HL-60 (cell line): ENCODE measurements around the gene NEU4.

ENCODE experiments used
- DNase-seq, 2 experiments: peaks; one replicate each; pipeline ENCODE4 v3.0.0-alpha.2; 2010 to 2020; ENCODE audit warnings: low read depth in 1 of 2, low spot score in 1 of 2
- H3K27ac ChIP-seq: fragments of 250-450 bp; sonication (Bioruptor Pico); replicated peaks from 2 replicates; pipeline ENCODE4 v1.5.1; 2020; ENCODE audit warnings: mild to moderate bottlenecking, moderate library complexity
- H3K27me3 ChIP-seq: fragments of 250-450 bp; sonication (Bioruptor Pico); 2 replicates; pipeline ENCODE4 v1.5.1; 2021; ENCODE audit warnings: mild to moderate bottlenecking, moderate library complexity; ENCODE audit not compliant: insufficient read depth, poor library complexity, severe bottlenecking
- H3K4me3 ChIP-seq: replicated peaks from 2 replicates; pipeline ENCODE4 v1.5.1; 2011; ENCODE audit warnings: mild to moderate bottlenecking, control low read depth, low read length; ENCODE audit not compliant: insufficient read depth
- GABPA ChIP-seq: IDR thresholded peaks from 2 replicates; pipeline ENCODE4 v1.6.1; 2012; ENCODE audit warnings: low read depth
- POLR2AphosphoS5 ChIP-seq: IDR thresholded peaks from 2 replicates; pipeline ENCODE4 v1.6.1; 2012; ENCODE audit warnings: low read depth
- SPI1 ChIP-seq: IDR thresholded peaks from 2 replicates; pipeline ENCODE4 v1.6.1; 2012; ENCODE audit warnings: low read depth, mild to moderate bottlenecking, borderline replicate concordance
- TF ChIP-seq, protein P1 (sequence below): IDR thresholded peaks from 2 replicates; pipeline ENCODE4 v1.6.1; 2012; ENCODE audit warnings: low read depth; ENCODE audit not compliant: insufficient replicate concordance
- TF ChIP-seq, protein P2 (sequence below): IDR thresholded peaks from one replicate; pipeline ENCODE4 v1.5.1; 2011; ENCODE audit warnings: low read length, control low read depth, inconsistent platforms; ENCODE audit not compliant: insufficient read depth

Gene NEU4

DNA sequence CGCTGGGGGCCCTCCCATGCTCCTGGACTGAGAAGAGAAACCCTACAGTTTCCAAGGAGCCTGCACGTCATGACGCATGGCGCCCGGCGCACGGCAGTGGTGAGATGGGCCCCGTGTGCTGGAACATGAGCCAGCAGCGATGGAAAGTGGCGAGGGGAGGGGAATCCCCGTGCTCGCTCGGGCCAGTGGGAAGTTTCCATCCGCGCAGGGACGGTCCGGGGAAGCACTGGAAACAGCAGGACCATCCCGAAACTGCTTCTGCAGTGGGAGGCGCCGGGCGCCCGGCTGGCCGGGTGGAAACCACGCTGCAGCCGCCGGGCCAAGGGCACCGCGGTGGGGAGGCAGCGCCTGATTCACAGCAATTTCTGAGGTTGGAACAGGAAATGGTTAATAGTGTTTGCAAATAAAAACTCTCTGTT lies 54.6 kb downstream of the NEU4 start:
- no peak for TF ChIP-seq GABPA
- no peak for TF ChIP-seq POLR2AphosphoS5
- TF ChIP-seq, protein P1, sequence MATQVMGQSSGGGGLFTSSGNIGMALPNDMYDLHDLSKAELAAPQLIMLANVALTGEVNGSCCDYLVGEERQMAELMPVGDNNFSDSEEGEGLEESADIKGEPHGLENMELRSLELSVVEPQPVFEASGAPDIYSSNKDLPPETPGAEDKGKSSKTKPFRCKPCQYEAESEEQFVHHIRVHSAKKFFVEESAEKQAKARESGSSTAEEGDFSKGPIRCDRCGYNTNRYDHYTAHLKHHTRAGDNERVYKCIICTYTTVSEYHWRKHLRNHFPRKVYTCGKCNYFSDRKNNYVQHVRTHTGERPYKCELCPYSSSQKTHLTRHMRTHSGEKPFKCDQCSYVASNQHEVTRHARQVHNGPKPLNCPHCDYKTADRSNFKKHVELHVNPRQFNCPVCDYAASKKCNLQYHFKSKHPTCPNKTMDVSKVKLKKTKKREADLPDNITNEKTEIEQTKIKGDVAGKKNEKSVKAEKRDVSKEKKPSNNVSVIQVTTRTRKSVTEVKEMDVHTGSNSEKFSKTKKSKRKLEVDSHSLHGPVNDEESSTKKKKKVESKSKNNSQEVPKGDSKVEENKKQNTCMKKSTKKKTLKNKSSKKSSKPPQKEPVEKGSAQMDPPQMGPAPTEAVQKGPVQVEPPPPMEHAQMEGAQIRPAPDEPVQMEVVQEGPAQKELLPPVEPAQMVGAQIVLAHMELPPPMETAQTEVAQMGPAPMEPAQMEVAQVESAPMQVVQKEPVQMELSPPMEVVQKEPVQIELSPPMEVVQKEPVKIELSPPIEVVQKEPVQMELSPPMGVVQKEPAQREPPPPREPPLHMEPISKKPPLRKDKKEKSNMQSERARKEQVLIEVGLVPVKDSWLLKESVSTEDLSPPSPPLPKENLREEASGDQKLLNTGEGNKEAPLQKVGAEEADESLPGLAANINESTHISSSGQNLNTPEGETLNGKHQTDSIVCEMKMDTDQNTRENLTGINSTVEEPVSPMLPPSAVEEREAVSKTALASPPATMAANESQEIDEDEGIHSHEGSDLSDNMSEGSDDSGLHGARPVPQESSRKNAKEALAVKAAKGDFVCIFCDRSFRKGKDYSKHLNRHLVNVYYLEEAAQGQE: no peak
- TF ChIP-seq, protein P2, sequence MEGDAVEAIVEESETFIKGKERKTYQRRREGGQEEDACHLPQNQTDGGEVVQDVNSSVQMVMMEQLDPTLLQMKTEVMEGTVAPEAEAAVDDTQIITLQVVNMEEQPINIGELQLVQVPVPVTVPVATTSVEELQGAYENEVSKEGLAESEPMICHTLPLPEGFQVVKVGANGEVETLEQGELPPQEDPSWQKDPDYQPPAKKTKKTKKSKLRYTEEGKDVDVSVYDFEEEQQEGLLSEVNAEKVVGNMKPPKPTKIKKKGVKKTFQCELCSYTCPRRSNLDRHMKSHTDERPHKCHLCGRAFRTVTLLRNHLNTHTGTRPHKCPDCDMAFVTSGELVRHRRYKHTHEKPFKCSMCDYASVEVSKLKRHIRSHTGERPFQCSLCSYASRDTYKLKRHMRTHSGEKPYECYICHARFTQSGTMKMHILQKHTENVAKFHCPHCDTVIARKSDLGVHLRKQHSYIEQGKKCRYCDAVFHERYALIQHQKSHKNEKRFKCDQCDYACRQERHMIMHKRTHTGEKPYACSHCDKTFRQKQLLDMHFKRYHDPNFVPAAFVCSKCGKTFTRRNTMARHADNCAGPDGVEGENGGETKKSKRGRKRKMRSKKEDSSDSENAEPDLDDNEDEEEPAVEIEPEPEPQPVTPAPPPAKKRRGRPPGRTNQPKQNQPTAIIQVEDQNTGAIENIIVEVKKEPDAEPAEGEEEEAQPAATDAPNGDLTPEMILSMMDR: no peak
- Histone ChIP-seq H3K4me3 (no peak overlapping the region), H3K27ac (no peak overlapping the region), H3K27me3 (peaks cover 43% of the 10 kb centered on the region)
- DNase-seq: no peak

DNA sequence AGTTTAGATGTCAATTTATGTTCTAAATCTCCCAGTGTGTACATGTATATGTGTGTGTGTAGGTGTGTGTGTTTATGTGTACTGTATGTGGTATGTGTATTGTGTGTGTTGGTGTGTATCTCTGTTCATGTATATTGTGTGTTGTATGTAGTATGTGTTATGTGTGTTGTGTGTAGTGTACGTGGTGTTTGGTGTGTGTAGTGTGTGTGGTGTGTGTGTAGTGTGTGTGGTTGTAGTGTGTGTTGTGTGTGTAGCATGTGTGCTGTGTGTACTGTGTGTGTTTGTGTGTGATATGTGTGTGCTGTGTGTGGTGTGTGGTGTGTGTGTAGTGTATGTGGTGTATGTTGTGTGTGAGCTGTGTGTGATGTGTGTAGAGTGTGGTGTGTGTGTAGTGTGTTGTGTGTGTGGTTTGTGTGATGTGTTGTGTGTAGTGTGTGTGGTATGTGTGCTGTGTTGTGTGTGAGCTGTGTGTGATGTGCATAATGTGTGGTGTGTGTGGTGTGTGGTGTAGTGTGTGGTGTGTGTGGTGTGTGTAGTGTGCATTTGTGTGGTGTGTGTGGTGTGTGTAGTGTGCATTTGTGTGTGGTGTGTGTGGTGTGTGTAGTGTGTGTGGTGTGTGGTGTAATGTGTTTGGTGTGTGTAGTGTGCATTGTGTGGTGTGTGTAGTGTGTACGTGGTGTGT lies 55.3 kb downstream of the NEU4 start:
- no peak overlapping the region for H3K27ac ChIP-seq
- peaks cover 50% of the 10 kb centered on the region for H3K27me3 ChIP-seq
- H3K4me3 ChIP-seq: no peak overlapping the region
- TF ChIP-seq, protein P2: no peak
- TF ChIP-seq, protein P1: no peak
- no peak for TF ChIP-seq GABPA
- TF ChIP-seq SPI1: no peak
- TF ChIP-seq POLR2AphosphoS5: no peak
- DNase-seq: no peak

DNA sequence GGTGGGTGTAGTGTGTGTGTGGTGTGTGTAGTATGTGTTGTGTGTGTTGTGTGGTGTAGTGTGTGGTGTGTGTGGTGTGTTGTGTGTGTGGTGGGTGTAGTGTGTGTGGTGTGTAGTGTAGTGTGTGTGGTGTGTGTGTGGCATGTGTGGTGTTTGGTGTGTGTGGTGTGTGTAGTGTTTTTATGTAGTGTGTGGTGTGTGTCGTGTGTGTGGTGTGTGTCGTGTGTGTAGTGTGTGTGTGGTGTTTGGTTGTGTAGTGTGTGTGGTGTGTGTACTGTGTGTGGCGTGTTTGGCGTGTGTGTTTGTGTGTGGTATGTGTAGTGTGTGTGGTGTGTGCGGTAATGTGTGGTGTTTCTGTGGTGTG lies 55.8 kb downstream of the NEU4 start:
- H3K27ac ChIP-seq: no peak overlapping the region
- no peak overlapping the region for H3K4me3 ChIP-seq
- TF ChIP-seq GABPA (no peak), SPI1 (no peak)
- TF ChIP-seq, protein P2: no peak
- no peak for DNase-seq
- H3K27me3 ChIP-seq: peaks cover 54% of the 10 kb centered on the region

DNA sequence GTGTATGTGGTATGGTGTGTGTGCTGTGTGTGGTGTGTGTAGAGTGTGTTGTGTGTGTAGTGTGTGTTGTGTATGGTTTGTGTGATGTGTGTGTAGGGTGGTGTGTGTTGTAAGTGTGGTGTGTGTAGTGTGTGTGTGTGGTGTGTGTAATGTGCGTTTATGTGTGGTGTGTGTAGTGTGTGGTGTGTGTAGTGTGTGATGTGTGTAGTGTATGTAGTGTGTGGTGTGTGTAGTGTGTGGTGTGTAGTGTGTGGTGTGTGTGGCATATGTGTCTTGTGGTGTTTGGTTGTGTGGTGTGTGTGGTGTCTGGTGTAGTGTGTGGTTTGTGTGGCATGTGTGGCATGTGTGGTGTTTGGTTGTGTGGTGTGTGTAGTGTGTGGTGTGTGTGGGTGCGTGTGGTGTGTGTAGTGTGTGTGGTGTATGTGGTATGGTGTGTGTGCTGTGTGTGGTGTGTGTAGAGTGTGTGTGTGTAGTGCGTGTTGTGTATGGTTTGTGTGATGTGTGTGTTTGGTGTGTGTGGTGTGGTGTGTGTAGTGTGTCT lies 56.5 kb downstream of the NEU4 start:
- no peak overlapping the region for H3K27ac ChIP-seq
- no peak for TF ChIP-seq SPI1
- TF ChIP-seq, protein P2: no peak
- TF ChIP-seq, protein P1: no peak
- H3K4me3 ChIP-seq: no peak overlapping the region
- peaks cover 61% of the 10 kb centered on the region for H3K27me3 ChIP-seq
- no peak for DNase-seq
